ENCODE measurements around the gene FGF18.

GRCh38 chr5:171478946-171479775, 59.7 kb downstream of the FGF18 start:
- no peak for TF ChIP-seq SREBF2 (CRISPR knock-in tag; IDR thresholded peaks at IDR 0.05)
- no peak for TF ChIP-seq SIN3A (IDR thresholded peaks at IDR 0.05; ENCODE audit: borderline replicate concordance in 2 of 2, control insufficient read depth in 1 of 2, low read depth in 2 of 2, low read length in 2 of 2)
- TF ChIP-seq BCLAF1 (IDR thresholded peaks at IDR 0.05; ENCODE audit: borderline replicate concordance in 1 of 2, control insufficient read depth in 1 of 2, low read depth in 2 of 2, low read length in 1 of 2): no peak
- no peak for TF ChIP-seq CTCF (IDR thresholded peaks at IDR 0.05 in 2 of 3, conservative IDR thresholded peaks at IDR 0.05 in 1 of 3; ENCODE audit: insufficient read depth in 2 of 3, low read depth in 1 of 3, low read length in 3 of 3)
- no peak for TF ChIP-seq RCOR1 (IDR thresholded peaks at IDR 0.05; ENCODE audit: borderline replicate concordance in 1 of 2, low read depth in 2 of 2, low read length in 2 of 2)
- TF ChIP-seq ZNF239 (CRISPR knock-in tag; IDR thresholded peaks at IDR 0.05): no peak
- TF ChIP-seq ZNF707 (CRISPR knock-in tag; conservative IDR thresholded peaks at IDR 0.05): no peak
- no peak for TF ChIP-seq BHLHE40 (IDR thresholded peaks at IDR 0.05; ENCODE audit: low read length)
- no peak for TF ChIP-seq CREM (IDR thresholded peaks at IDR 0.05; ENCODE audit: low read depth)
- no peak for TF ChIP-seq TAF1 (IDR thresholded peaks at IDR 0.05; ENCODE audit: control insufficient read depth, extremely low read depth, insufficient read depth, low read length, severe bottlenecking)
- TF ChIP-seq CBX8 (IDR thresholded peaks at IDR 0.05; ENCODE audit: borderline replicate concordance, extremely low read depth, low read depth, low read length, poor library complexity, severe bottlenecking): no peak
- TF ChIP-seq BMI1 (IDR thresholded peaks at IDR 0.05; ENCODE audit: low read length): no peak
- no peak for TF ChIP-seq MED1 (CRISPR knock-in tag; IDR thresholded peaks at IDR 0.05; ENCODE audit: borderline replicate concordance)
